HT1080 (cell line): ENCODE measurements around the gene P2RX7. TPM values are rescaled to one million over a fixed set of nuclear protein-coding genes. Genes with fewer than 3 reads are reported as not detected.

Experiments
- DNase-seq: peaks from one replicate; pipeline ENCODE4 v3.0.0-alpha.2; 2015; ENCODE audit warnings: low read depth
- total RNA-seq: library from RNA; depleted of rRNA; stranded (reverse); fragments of >200 nt; shearing (Covaris generic); gene quantifications from 2 replicates; pipeline ENCODE4 v1.2.3, GENCODE V29; 2014

The P2RX7 gene
- total RNA-seq, 1 experiment from 2014 or later: not detected

GRCh38 chr12:121110211-121110940, 22.3 kb upstream of the P2RX7 start:
- peak; percentile 34 for DNase-seq

- DNase-seq: no peak
Observed at GRCh38 chr12:121111684-121112083, 21.0 kb upstream of the P2RX7 start.

GRCh38 chr12:121112496-121112895, 20.2 kb upstream of the P2RX7 start:
- no peak for DNase-seq

- no peak for DNase-seq
Observed at GRCh38 chr12:121113057-121113456, 19.6 kb upstream of the P2RX7 start.

- peak; percentile 55 for DNase-seq
Observed at GRCh38 chr12:121114019-121114639, 18.5 kb upstream of the P2RX7 start.

- no peak for DNase-seq
Observed at GRCh38 chr12:121114806-121115205, 17.9 kb upstream of the P2RX7 start.

- DNase-seq: no peak
Observed at GRCh38 chr12:121115530-121115929, 17.1 kb upstream of the P2RX7 start.

GRCh38 chr12:121116318-121117225, 16.1 kb upstream of the P2RX7 start:
- no peak for DNase-seq

GRCh38 chr12:121117226-121117777, 15.4 kb upstream of the P2RX7 start:
- no peak for DNase-seq

GRCh38 chr12:121120323-121120722, 12.4 kb upstream of the P2RX7 start:
- no peak for DNase-seq

- DNase-seq: no peak
Observed at GRCh38 chr12:121120989-121121755, 11.5 kb upstream of the P2RX7 start.

- DNase-seq: no peak
Observed at GRCh38 chr12:121121805-121122204, 10.9 kb upstream of the P2RX7 start.

GRCh38 chr12:121123488-121123887, 9.2 kb upstream of the P2RX7 start:
- no peak for DNase-seq

GRCh38 chr12:121124402-121125109, 8.1 kb upstream of the P2RX7 start:
- DNase-seq: peak; percentile 93

- no peak for DNase-seq
Observed at GRCh38 chr12:121127501-121127900, 5.2 kb upstream of the P2RX7 start.

- DNase-seq: peak; percentile 52
Observed at GRCh38 chr12:121128908-121129810, 3.5 kb upstream of the P2RX7 start.

- DNase-seq: no peak
Observed at GRCh38 chr12:121129811-121130147, 2.9 kb upstream of the P2RX7 start.

GRCh38 chr12:121130866-121131373, 1.8 kb upstream of the P2RX7 start:
- DNase-seq: no peak

GRCh38 chr12:121131941-121132341, 735 bp upstream of the P2RX7 start:
- DNase-seq: no peak
